Stromal cell of bone marrow (primary cell): Measurements from ENCODE around the gene AKIRIN2.

Experiments used
- DNase-seq: peaks from one replicate; pipeline ENCODE4 v3.0.0-alpha.2; 2012; ENCODE audit warnings: low read depth

Gene AKIRIN2

DNA sequence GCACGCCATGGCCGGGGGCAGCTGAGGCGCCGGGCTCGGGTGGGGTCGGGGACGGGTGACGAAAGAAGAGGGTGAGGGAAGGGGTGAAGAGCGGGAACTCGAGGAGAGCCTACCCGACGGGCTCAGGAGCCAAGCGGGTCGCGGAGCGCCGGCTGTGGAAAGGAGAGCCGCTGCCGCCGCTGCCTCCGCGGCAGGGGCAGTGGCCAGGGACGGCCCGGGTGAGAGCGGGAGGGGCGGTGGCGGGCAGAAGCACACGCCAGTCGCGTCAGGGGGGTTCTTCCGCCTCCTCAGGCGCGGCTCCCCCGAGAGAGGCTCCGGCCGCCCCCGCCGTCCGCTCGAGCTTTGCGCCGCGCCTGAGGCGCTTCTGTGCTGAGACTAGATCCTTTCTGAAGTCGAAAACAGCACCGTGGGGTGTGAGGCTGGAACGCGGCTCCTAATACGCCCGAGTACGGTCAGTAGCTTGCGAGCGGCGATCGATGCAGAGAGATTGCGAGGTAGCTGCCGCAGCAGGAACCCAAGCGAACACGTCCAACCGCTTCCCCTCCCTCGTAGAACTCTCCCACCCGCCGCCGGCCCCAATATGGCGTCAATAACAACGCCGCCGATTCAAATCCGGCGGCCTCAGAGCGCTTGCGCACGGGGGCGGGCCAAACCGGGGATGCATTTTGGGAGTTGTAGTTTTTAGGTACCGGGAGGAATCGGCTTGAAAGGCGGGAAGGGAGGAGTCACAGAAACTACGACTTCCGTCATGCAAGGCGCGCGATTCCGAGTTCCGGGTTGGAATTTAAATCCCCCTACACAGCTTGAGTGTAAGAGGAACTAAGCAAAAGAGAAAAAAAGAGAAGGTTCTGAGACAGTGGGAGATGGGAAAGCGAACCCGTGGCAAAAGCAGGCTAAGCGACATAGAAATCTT is at the start of gene AKIRIN2:
Gene AKIRIN2, minus strand, starts transcription at position 558 of the 913 bp plus-strand sequence. Its CDS starts 549 bp downstream, at position 9.
- peak; percentile 98 for DNase-seq

DNA sequence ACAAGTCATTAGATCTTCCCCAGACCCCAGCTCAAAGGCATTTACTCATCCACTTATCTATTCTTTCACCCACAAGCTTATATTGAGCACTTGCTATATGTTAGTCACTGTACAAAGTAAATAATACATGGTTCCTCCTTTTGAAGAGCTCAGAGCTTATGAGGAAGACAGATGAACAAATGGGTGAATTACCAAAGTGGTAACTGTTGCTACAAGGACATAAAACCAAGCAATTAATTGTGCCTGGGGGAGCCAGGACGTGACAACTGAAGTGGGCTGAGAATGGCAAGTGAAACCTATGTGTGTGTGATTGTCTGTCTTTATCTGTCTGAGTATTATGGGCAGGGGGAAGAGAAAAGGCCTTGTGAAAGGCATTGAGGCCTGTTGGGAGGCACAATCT is 45.6 kb upstream of the AKIRIN2 start:
- DNase-seq = no peak

DNA sequence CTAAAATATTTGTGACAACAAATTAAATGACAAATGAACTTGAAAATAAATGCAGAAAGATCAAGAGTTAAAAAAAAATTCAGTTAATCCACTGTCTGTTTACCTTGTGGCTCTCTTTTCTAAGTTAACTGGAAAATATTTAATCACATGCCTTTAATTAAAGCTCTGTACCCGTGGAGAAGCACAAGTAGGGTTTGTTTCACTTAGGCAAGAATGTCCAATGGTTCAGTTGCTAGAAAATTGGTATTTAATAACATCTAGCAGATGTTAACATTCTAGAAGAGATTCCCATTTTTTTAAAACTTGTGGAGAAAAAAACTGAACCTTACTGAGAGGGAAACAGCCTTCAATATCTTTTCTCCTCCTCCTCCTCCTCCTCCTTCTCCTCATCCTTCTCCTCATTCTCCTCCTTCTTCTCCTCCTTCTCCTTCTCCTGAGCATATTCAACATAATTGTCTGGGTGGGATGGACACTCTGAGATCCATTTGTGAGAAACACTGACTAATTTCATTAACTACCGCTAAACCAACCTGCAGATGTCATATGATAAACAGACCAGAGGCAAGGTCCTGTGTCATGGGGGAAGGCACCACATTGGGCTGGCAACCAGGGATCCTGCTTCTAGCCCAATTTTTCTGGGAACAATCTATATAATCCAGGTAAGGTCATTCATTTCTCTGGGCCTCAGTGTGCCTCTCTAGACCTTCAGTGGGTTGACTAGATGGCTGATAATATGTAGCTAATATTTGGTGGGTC is 44.1 kb upstream of the AKIRIN2 start:
- DNase-seq = no peak

DNA sequence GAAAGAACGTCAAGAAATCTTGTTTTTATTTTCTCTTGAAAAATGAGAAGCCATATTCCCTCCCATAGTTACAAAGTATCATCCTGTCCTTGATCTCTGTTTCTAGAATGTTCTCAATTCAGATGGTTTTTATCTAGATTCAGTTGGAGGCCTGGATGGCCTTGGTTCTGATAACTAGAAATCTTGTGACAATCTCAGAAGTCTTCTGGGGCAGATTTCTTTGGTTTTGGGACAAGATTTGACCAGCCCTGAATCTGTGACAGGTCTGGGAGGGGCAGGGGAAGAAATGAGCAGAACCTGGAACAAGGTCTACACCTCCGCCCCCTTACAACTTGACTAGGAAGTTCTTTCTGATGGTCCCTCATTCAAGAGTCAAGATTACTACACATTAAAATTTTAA is 41.4 kb upstream of the AKIRIN2 start:
- no peak for DNase-seq

DNA sequence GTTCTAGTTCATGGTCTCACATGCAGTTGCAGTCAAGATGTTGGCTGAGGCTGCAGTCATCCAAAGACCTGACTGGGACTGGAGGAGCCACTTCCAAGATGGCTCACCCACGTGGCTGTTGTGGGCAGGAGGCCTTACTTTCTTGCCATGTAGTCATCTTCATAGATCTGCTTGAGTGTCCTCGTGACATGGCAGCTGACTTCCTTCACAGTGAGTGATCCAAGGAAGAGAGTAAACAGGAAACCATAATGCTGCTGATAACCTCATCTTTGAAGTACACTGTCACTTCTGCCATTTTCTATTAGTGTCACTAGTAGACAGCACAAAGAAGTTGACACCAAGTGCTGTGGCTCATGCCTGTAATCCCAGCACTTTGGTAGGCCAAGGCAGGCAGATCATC is 40.1 kb upstream of the AKIRIN2 start:
- DNase-seq = no peak

DNA sequence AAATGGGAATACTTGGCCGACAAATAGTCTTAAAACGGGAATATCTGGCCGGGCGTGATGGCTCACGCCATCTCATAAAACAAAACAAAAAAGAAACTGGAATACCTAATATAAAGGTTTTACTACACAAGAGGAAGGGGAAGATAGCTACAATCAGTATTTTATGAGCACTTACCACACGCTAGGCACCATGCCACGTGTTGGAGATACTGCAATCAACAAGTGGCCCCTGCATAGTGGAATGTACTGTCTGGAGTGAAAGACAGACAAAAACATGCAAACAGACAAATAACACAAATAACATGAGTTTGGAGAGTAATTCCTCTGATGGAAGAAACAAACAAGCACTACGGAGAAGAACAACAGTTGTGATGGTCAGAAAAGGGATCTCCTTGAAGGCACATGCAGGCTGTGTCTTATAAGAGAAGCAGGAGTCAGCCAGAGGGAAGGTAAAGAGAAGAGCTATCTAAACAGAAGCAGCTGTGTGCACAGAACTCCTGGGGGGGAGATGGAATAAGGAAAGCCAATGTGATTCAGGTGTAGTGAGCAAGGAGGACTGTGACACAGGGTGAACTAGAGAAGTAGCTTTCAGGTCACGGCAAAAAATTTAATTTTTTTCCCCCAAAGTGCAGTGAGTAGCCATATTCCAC is 39.1 kb upstream of the AKIRIN2 start:
- no peak for DNase-seq

DNA sequence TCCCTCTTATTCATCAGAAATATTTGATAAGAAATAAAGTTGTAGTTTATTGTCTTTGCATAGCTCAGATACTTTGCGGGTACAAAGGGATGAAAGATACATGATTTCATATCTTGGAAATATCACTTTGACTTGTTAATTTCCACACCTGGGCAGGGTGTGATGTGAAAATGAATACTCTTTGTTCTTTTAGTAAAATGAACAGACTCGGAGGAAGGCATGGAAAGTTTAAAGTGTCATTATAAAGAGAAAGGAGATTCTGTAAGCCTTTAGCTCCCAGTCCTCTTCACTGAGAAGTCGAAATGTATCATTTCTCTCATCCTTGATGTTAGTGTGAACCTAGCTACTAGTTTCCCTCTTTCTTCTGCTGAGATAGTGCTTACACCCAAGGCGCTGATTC is 36.7 kb upstream of the AKIRIN2 start:
- DNase-seq = no peak

DNA sequence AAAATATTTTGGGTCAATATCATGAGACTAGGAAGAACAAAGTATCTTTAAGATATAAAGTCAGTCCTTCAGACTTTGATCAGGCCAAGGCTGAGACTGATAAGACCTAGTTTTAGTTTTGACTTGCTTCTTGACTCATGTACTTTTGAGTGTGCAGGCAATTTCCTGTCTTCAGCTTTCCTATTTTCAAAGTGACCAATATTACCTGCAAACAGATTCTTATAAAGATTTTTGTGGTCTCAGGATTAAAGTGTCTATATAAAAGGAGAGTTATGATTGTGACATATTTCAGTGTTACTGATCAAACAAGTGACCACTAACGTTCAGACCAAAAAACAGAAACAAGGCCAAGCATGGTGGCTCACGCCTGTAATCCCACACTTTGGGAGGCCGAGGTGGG is 36.0 kb upstream of the AKIRIN2 start:
- DNase-seq = no peak

DNA sequence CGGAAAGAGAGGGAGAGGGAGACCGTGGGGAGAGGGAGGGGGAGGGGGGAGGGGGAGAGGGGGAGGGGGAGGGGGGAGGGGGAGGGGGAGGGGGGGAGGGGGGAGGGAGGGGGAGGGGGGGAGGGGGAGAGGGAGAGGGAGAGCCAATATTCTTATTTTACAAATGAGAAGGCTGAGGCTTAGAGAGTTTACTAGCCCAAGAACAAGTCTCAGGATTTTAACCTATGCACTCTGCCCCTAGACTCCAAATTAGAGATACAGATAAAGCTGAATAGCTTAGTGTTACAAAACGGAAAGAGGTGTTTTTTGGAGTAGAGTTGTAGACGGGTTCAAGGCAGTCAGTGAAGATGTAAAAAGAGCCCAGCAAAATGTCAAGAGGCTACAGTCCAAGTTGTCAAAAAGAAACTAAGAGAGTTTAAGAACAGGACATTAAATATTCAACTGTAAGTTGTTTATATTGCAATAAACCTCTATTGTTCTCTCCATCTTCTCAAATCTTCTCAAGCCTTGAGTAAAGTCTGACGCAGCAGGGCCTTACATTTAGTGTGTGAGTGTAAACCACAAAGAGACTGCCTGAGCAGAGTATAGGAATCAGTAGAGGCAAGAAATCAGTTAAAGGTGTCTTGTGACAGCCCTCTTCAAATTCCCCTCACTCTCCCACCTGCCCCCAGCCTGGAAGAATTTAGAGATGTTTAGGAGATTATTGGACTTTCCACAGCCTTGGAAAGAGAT is 34.9 kb upstream of the AKIRIN2 start:
- DNase-seq = no peak

DNA sequence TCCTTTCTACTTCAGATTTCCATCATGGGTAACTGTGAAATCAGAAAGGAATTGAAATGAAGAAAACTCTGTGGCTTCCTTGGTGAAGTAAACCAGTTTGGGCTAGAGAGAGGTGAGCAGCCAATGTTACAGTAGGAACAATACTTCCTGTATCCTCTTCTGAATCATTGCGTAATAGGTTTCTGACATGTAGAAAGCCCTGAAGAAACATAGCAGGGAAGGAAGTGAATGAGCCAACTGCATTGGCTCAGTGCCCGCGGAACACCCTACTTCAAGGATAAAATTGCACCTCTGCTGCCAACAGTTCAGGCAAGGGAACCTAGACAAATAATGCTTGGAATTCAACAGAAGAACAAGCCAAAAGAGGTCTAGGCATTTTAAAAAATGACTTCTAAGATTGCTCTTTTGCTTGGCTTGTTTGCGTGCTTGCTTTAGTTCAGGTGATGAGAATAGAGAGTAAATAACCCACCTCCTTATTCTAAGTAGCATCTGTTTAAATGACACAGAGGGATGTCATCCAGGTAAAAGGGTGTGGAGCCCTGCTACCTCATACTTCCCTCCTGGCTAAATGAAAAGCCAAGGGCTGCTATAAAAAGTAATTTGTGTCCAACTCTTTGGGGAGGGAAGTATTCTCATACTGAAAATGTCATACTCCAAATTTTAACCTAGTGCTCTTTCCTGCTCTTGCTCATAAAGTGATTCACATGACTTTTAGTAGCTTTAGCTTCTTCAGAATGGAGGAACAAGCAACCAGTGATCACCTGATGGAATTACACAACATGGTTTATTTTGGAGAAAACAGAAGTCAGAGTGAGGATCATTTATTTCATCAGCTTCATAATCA is 30.0 kb upstream of the AKIRIN2 start:
- DNase-seq = peak; percentile 83

DNA sequence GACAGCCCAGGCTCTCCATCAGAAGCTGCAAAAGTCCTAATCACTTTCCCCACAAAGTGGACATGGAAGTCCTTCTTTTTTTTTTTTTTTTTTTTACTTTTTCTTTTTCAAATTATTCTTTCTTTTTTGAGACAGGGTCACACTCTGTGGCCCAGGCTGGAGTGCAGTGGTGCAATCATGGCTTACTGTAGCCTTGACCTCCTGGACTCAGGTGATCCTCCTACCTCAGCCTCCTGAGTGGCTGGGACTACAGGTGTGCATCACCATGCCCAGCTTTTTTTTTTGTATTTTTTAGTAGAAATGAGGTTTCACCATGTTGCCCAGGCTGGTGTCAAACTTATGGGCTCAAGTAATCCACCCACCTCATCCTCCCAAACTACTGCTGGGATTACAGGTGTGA is 29.0 kb upstream of the AKIRIN2 start:
- no peak for DNase-seq

DNA sequence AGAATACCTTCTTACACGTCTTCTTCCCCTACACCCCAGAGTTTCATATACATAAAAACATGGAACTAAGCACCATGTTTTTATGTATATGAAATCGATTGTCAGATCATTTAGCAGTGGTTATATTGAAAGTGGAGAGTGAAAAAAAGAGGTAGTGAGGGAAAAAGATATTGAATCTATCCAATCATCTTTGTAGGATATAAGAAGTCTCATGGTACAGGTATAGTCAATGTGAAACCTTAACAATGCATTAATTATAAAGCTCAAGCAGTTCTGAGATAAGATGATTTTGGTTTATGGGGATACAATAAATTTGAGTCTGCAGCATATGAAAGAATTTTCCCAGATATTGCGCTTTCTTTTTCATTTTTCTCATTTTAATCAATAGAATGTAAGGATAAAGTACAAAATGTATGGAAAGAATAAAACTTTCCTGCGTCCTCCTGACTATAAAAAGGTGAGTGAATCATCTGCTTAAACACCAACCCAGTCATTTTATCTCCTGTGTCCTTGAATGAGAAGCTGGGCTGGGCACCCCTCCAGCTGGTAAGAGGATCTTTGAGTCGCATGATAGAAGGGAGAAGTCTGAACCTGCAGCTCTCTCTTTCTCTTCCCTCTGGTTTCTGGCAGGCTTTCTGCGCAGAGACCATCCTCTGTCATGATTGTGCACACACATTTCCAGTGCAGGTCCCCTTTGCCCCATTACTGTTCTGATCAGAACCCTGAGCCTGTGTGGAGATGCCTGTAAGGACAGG is 28.1 kb upstream of the AKIRIN2 start:
- DNase-seq = no peak

DNA sequence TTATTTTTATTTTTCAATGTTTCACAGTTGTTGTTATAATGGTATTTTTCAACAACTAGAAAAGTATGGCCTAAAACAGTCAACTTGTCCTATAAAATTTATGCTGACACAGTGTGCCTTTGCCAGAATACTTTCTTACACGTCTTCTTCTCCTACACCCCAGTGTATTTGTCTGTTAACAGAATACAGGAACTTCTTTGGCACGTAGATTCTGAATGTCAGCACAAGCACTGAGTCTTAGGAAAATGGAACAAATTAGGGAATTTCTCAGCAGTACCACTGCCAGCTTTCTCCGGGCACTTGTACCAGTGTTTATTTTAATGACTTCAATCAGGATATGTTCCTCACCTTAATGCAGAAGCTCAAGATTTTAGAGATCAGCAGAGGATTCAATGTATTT is 26.7 kb upstream of the AKIRIN2 start:
- DNase-seq = no peak

DNA sequence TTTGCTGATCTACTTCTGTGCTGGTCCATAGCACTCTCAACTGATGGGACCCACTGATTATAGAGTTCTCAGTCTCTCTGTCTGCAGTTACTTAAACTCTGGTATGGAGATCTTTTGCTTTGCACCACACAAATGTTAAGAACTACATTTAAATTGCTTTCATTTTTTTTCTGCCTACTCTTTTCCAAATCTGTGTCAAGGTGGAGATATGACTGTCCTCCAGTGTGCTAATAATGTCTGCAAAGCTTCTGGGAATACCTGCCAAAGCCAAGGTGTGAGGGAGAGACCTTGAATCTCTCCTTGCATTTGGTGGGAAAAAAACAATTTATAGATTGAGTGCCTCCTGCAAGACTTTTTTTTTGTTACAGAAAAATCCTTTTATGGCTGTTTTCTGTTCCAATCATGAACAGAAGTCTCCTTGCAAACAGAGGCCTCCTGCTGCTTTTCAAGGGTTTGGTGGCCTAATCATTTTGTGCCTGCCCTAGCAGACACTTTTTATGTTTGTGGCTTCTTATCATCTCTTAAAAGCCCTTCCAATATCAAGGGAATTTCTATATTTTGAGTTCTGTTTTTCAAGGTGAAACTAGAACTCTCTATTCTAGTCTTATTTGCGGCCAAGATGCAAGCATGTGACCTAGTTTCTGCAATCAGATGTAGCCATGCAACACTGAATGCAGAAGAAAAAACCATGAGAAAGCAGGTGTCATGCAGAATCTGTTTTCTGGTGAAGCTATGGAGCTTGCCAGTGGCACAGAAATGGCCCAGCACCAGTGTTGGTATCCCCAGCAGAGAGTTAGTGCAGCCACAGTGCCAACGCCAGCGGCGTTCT is 23.2 kb upstream of the AKIRIN2 start:
- no peak for DNase-seq

DNA sequence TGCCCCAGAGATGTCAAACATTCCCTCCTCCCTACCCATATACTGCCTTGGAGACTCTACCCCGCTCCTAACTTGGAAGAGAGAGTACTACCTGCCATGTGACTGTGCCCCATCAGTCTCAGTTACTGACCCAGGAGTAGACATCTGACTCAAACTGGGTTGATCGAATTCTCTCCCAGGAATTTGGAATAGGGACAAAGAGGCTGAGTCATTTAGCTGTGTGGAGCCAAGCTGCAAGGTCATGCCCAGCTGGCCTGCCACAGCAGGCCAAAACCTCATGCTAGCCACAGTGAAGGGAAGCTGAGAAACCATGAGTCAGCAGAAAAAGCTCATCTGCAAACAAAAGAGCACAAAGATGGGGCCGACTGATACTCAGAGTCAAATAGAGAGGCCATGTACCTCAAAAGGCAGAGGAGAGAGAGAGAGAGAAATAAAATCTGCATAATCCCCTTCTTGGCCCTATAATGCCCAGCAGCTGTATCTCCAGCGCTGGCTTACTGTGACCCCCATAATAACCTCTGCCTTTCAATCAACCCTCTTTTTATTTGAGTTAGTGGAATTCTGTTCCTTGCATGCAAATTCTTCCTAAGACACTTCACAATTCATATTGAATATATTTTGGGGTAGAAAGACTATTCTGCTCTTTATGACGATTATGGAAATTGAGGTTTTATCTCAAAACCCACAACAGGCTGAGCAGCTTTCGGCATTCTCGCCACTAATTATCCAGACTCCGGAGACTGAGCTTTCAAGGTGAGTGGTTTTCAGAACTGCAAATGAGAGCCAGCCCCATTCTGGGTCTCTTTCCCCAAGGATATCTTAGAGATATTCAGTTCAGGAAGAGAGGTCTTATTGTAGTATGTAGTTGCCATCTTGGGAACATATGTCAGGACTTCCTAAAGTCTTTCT is 21.4 kb upstream of the AKIRIN2 start:
- DNase-seq = peak; percentile 98

DNA sequence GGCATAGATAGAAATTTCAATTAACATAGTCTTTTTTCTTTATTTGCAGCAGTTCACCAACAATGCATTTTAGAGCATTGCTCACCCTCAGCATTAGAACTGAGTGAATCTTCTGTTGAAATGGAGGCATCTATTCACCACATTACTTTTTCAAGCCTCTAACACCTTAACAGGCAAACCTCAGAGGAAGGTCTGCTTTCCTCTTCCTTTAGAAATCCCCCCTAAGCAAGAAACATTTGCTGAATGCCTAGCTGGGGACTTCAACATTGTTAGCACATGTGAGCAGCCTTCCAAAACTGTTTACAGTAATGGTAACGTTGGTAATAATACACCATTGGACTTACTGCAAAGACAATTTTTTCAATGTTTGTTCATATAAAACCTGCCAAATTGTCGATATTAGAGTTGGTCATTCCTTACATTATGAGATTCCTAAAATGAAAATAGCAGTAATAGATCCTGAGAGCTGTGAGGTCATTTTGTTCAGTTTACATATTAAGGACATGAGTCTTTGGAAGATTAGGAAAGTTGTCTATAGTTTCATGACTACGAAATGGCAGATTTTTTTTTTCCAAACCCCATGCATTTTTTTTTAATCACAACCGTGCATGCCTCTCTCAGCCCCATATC is 20.6 kb upstream of the AKIRIN2 start:
- DNase-seq = no peak

DNA sequence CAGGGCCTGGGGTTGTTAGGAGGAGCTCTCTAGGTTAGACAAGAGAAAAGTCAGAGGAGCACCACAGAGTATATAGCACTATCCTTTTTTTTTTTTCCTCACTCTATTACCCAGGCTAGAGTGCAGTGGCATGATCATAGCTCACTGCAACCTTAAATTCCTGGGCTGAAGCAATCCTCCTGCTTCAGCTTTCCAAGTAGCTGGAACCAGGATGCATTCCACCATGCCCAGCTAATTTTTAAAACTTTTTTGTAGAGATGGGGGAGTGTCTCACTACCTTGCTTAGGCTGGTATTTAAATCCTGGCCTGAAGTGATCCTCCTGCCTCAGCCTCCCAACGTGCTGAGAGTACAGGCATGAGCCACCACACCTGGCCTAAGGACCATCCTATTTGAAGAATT is 19.3 kb upstream of the AKIRIN2 start:
- no peak for DNase-seq
